Activated naive CD4-positive, alpha-beta T cell (primary cell): ENCODE measurements around the gene UNC45A.

Experiments
- DNase-seq, 4 experiments: peaks; one replicate each; lab custom pipeline; 2025; lab: John Stamatoyannopoulos, UW

The UNC45A gene

DNA sequence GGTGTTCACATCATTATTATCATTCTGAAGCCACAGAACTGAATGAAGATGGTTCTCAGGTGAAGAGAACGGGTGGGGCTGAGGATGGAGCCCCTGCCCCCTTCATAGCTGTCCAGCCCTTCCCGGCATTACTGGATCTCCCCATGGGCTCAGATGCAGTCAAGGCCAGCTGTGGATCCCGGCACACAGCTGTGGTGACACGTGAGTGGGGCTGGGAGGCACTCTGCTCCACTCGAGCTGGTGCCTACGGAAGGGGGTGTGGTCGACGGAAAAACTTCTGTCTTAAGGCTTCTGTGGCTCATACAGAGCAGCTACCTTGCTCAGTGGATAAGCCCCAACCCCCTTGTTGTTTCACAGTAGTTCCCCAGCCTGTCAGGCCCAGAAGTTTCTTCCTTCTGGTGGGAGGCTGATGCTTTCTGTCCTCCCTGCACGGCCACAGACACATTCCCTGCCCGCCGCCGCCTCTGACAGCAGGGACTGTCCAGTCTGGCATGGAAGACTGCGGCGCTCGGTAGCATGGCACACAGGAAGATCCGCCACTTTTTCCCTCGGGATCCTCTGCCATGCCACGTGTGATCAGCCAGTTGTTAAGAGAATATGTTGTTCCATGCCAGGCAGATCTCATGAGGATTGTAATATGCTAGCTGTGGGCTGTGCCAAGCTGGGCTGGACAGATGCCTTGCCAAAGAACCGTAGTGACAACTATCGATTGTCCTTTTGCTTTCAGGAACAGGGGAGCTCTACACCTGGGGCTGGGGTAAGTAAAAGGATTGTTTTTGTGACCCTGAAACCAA, 25.4 kb downstream of the UNC45A start:
- DNase-seq = no peak

DNA sequence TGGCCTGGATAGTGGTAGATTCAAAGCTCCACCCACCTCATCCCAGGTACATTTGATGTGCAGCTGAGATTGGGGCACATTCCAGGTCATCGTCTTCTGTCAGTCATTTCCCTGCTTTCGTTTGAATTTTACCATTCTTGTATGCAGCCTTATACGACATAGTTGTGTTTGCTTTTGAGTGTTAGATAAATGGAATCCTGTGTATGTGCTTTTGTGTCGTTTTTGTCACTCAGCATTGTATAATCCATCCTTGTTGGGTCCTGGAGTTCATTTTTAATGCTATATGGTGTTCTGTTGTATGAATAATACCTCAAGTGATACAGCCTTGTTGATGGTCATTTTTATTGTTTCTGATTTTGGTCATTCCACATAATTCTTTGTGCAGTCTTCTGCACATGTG, 26.9 kb downstream of the UNC45A start:
- DNase-seq = no peak

DNA sequence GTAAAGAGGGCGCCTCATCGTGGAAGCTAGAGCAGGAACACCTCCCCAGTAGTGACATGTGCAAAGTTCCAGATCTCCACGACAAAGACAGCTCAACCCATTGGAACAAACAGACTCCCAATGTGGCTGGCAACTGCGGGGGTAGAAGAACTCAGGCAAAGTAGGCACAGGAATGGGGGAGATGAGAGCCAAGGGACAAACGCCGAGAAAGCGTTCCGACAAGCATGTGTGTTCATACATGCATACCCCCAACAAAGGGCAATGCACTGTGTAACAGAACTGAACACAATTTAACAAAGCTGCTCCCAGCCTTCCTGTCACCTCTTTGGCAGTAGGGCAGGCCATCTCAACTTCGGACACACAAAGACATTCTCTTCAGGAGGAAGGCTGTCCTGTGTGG, 31.2 kb downstream of the UNC45A start:
- no peak for DNase-seq

DNA sequence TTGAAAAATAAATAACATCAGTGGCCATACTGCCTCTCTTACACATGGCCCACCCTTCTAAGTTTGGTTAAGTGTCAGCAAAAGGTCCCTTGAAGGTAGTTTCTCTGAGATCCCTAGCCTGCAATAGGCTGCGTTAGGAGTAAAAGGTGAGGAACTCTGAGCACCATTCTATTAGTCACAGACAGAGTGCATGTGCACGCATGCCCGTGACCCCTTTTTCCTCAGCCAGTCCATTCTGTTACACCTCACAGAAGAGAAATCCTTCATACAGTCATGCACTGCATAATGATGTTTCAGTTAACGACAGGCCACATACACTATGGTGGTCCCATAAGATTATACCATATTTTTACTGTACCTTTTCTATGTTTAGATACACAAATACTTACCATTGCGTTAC, 32.1 kb downstream of the UNC45A start:
- no peak for DNase-seq

DNA sequence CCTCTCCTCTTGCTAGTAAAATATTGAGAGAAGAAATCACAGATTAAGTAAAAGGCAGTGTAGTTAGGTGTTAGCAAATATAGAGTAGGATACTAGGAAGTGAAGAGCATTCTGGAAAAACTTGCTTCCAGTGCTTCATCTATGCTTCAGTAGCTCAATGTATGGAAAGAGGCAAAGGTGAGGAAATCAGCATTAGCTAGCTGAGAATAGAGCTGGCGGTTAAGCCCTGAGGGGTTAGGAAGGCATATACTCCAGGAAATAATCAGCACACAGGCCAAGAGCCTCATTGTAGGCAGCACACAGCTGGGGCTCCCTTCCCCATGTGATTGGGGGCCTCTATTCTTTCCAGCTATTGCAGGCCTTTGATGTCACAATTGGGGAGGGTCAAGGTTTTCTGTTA, 33.3 kb downstream of the UNC45A start:
- DNase-seq = no peak

DNA sequence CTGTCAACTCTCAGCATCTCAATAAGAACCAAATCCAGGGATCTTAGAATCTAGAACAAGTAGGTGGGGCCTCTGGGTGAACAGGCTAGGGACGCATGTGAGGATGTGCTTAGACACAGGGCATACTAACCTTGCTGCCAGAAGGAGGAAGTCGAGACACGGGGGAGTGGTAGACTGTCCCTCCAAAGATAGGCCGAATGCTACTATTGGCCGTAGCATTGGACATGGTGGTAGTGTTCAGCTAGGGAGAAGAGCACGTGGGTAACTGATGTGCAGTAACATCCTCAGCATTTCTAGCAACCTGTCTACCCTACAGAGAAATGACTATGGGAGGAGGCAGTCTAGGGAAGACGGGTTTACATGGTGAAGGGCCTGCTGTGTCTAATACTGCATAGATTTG, 35.2 kb downstream of the UNC45A start:
- DNase-seq = no peak

DNA sequence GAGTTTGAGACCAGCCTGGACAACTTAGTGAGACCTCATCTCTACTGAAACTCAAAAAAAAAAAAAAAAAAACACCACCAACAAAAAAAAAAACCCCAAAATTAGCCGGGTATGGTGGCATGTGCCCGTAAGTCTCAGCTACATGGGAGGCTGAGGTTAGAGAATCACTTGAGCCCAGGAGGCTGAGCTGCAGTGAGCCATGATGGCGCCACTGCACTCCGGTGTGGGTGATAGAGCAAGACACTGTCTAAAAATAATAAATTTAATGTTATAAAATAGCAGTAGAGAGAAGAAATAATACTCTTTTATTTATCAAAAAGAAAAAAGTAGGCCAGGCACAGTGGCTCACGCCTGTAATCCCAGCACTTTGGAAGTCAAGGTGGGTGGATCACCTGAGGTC, 37.0 kb downstream of the UNC45A start:
- DNase-seq = no peak

DNA sequence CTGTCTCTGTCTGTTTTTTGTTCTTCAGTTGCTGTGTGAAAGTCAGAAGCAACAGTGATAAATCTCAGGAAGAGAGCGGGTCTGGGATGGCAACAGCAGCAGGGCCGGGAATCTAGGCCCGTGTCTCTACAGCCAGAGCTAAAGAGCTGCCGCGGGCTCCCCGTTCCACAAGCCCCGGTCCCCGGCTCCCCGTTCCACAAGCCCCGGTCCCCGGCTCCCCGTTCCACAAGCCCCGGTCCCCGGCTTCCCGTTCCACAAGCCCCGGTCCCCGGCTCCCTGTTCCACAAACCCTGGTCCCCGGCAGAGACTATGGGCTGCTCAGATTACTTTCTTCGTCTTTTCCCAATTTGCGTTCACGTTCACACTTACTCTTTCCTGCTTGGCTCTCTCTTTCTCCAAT, 39.1 kb downstream of the UNC45A start:
- no peak for DNase-seq

DNA sequence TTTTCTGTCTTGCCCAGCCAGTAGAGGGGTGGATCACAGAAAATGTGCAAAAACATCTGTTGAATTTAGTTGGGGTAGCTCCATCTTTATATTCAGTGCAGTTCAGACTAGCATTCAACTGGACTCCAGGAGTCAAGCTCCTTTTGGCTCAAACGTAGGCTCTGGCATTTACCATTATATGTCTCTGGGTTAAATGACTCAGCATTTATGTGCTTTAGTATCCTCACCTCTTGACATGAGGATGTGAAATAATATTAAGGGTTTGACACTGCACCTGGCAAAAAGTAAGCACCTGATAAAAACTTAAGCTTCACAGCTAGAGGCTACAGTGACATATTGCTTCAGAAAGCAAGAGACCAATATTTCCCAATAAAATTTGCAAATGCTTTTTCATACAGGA, 44.5 kb downstream of the UNC45A start:
- no peak for DNase-seq

DNA sequence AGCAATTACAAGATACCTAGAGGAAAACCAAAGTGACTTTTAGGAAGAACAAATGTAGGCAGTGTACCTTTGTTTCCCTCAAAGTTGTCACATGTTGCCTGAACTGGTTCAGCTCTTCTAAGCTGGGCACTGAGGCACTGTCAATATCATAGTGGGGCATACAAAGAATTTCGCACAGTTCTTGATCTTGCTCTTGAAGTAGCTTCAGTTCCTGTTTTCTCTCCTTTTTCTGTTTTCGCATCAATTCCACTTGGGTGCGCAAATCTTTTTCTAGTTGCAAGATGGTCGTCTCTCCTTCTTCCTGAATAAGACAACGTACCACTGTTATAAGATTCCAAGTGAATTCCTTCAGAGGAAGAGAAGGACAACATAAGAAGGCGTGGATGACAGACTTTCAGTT, 46.6 kb downstream of the UNC45A start:
- DNase-seq = no peak

DNA sequence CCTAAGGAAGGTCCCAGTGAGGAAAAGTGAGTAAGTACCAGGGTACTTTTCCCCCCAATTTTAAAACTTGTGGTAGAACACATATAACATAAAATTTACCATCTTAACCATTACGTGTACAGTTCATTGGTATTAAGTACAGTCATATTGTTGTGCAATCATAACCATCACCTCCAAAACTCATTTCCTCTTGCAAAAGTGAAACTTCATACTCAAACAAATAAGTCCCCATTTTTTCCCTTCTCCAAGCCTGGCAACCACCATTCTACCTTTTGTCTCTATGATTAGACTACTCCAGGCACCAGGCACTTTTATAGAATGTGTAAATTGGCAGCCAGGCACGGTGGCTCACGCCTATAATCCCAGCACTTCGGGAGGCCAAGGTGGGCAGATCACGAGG, 47.0 kb downstream of the UNC45A start:
- no peak for DNase-seq

DNA sequence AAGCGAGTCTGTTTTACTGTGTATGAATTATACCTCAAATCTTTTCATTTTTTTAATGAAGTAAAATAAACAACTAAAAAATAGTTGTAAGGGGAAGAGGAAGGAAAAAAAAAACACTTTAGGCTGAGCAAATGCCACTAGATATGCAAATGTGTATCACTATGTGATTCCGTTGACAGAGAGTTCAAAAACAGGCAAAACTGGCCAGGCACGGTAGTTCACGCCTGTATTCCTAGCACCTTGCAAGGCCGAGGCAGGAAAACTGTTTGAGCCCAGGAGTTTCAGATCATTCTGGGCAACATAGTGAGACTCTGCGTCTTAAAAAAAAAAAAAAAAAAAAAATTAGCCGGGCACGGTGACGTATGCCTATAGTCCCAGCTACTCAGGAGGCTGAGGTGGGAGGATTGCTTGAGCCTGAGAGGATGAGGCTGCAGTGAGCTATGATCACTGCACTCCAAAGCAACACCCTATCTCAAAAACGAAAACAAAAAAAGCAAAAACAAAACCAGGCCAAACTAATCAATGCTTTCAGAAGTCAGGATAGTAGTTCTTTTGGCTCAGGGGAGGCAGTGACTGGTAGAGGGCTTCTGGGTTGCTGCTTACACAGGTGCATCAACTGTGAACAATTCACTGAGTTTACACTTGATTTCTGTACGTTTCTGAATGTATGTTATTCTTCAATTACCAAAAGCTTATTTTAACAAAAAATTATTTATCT, 51.9 kb downstream of the UNC45A start:
- DNase-seq = no peak

DNA sequence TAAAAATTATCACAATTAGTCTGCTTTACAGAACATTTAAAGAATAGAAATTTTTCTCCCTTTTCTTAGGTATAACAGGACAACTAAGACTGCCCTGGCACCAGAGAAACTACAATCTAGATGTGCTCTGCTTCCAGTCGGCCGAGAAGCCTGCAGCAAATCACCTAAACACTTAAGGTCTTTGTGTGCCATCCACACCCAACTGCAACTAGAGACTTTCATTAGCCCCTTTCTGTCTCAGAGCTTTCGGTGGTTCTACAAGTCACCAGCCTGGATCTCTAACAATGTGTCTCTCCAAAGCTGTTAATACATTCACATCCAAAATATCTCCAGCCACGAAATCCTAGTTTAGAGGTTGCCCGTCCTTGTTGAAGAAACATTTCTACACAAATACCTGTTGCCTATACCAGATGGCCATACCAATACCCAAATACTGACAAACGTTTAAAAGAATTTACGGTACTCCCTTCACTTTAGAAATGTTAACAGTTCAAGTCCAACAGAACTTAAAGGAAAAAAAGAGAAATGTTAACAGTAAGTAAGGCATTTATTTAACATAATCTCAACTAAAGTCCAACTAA, 52.6 kb downstream of the UNC45A start:
- no peak for DNase-seq

DNA sequence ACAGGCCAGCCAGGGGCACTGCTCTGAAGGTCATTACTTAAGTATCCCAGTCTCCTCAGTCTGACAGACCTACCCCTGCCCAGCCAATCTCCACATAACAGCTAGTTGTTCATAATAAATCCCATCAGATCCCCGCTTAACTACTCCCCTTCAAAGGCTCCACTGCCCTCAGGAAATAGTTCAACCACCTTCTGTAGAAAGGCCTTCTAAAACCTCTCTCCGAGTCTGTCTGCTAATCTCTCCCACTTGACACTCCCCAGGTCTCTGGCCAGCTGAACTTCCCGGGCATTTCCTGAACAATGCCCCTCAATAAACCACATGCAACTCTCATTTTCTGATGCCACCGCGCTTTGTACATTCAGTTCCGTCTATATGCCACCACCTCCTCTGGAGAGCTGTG, 53.2 kb downstream of the UNC45A start:
- DNase-seq = no peak

DNA sequence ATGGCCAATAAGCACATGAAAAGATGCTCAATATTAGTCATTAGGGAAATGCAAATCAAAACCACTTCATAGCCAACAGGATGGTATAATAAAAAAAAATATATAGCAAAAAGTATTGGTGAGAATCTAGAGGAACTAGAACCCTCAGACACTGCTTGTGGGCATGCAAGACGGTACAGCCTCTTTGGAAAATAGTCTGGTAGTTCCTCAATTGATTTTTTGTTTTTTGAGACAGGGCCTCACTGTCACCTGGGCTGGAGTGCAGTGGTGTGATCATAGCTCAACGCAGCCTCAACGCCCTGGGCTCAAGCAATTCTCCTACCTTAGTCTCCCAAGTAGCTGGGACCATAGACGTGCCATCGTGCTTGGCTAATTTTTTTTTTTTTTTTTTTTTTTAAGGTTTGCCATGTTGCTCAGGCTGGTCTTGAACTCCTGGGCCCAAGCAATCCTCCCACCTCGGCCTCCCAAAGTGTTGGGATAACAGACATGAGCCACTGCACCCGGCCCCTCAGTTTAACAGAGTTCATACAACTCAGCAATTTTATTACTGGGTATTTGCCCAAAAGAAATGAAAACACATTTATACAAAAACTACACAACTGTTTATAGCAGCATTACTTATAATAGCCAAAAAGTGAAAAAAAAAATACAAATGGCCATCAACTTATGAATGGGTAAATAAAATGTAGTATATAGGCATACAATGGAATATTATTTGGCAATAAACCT, 54.1 kb downstream of the UNC45A start:
- DNase-seq = no peak

DNA sequence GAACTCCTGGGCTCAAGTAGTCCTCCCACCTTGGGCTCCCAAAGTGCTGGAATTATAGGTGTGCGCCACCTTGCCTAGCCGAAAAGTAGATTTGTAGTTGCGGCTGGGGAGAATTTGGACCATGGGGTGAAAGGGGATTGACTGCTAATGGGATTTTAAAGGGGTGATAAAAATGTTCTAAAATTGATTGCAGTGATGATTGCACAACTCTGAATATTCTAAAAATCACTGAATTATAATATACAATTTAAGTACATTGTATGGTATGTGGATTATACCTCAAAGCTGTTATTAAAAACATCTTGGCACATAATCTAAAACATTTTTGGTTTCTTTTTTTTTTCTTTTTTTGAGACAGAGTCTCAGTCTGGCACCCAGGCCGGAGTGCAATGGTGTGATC, 55.4 kb downstream of the UNC45A start:
- no peak for DNase-seq

DNA sequence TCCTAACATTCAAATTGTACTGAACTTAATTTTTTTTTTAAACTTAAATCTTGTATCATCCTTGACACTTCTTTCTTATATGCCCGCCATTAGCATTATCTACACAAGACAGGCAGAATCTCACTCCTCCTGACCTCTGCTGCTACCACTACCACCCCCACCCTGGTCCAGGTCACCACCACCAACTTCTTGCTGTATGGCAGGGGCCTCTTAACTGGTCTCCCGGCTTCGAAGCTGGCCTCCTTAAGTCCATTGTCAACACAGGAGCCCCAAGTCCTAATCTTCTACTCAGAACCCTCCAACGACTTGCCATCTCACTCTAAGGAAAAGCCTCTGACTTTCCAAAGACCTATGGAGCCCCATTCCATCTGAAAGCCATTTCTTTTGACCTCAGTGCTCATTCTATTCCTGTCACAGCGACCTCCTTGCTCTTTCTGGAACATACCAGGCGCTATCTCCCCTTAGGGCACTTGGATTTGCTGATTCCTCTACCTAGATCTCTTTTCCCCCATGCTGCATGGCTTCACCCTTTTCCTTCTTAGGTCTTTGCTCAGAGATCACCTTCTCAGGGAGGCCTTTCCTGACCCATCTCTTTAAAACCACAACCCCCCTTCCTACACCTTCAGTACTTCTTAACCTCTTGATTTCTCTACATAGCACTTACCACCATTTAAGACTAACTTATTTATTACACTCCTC, 56.7 kb downstream of the UNC45A start:
- no peak for DNase-seq

DNA sequence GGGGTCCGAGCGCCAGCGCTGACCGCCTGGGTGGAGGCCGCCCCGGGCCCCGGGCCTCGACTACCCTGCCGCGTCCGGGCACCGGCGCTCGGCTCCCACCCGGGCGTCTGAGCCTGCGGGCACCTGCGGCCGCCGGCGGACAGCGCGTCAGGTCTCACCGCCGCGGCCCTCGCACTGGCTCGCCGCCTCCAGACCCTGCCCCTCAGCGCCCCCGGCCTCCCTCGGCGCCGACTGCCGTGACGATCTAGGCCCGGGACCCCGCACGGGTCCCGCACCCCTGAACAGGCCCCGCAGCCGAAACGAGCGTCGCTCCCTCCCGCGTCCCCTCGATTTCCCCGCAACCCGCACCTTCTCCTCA, 59.0 kb downstream of the UNC45A start:
- peak in 1 of 4 experiments; percentile 20 for DNase-seq

DNA sequence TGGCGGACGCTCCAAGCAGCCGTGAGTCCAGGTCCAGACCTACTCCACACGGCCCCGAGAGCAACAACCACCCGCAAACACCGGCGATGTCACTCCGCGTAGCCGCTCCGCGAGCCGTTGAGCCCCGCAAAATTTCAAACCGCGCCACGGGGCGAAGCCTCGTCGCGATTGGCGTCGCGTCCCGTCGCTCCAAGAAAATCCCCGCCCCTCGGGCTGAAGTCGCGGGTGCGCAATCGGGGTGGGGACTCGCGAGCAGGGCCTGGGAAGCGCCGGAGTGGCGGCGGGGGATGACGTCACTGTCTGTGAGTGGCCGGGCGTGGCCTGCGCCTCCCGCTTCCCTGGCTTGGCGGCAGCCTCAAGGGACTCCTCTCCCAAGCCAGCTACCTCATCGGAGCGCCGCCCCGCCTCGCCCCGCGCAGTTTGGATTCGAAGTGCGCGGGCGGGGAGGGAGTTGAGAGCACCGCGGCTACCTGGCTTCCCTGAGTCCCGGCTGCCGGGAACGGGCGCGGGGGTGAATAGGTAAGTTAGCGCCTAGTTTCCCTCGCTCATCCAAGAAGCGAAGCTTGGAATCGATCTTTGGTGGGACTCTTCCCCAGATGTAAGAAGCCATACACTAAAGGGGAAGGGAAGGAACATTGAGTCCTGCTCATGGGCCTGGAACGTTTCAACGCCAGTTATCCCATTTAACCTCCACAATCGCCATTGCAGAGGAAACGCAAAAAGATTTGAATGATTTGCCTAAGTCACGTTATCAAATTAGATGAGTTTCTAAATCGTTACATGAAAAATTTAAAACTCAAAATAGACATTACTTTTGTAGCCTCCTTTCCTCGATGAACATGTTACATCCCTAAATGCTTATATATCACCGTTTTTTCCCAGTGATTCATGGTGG, 59.6 kb downstream of the UNC45A start, which contains the start of gene PRC1:
Gene PRC1 (minus strand): TSS at position 119 of the 895 bp plus-strand sequence. CDS start 118 bp downstream, at position 1.
- peak; percentile 91 to 93 (median 92) for DNase-seq

DNA sequence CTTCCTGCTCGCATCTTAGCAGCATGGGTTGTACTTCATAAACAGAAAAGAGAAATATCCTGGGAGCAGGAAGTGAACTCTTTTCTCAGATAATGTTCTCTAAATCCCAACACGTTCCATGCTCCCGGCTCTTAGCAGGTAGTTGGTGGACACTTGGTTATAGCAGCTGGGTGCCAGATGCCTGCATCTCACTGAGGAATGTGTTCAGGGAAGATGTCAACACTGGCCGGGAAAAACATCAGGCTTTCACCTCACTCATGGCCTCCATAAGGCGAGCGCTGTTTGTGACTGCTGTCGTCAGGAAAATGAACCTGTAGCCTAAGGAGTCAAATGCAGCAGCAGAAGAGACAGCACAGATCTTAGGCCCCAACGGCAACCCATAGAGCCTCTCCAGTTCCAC, 63.7 kb downstream of the UNC45A start:
- DNase-seq = no peak

DNA sequence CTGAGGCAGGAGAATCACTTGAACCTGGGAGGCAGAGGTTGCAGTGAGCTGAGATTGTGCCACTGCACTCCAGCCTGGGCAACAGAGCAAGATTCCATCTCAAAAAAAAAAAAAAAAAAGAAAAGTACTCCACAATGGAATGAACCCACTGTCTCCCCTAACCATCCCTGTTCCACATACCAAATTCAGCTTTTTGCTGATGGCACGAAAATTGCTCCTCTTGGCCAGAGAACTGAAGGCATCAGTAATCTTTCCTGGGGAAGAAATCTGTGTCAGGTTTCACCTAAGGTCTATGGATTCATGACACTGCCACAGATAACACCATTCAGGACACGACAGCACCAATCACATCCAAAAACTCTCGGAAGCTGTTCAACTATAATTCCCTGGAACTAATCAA, 66.1 kb downstream of the UNC45A start:
- no peak for DNase-seq
